Endodermal cell (in vitro differentiated cells): ENCODE results near the gene TFCP2L1. TPM values are rescaled to one million over a fixed set of nuclear protein-coding genes. Genes with fewer than 3 reads are reported as not detected.

Experiments
- DNase-seq: peaks from one replicate; pipeline ENCODE4 v3.0.0-alpha.2; 2017
- H3K27ac ChIP-seq: 2 replicates; pipeline ENCODE4 v1.5.1; 2013; ENCODE audit warnings: mild to moderate bottlenecking, low read depth, low read length, moderate library complexity
- H3K27me3 ChIP-seq: 2 replicates; pipeline ENCODE4 v1.6.1; 2013; ENCODE audit warnings: mild to moderate bottlenecking, low read length, moderate library complexity; ENCODE audit not compliant: insufficient read depth, control insufficient read depth, poor library complexity, severe bottlenecking
- H3K36me3 ChIP-seq: 2 replicates; pipeline ENCODE4 v1.7.0; 2013; ENCODE audit warnings: mild to moderate bottlenecking, low read length, moderate library complexity; ENCODE audit not compliant: control insufficient read depth, insufficient read depth
- H3K4me1 ChIP-seq: one replicate; pipeline ENCODE4 v1.7.0; 2013; ENCODE audit warnings: low read length; ENCODE audit not compliant: control insufficient read depth, insufficient read depth
- H3K4me3 ChIP-seq: 2 replicates; pipeline ENCODE4 v1.5.1; 2013; ENCODE audit warnings: mild to moderate bottlenecking, low read length, moderate library complexity
- H3K9ac ChIP-seq: 2 replicates; pipeline ENCODE4 v1.6.1; 2013; ENCODE audit warnings: mild to moderate bottlenecking, low read length, moderate library complexity; ENCODE audit not compliant: poor library complexity, severe bottlenecking; ENCODE audit errors: extremely low read depth
- H3K9me3 ChIP-seq: 2 replicates; pipeline ENCODE4 v1.6.1; 2013; ENCODE audit warnings: mild to moderate bottlenecking, low read length, moderate library complexity; ENCODE audit not compliant: control insufficient read depth
- H3K27ac Mint-ChIP-seq: 2 replicates; pipeline ENCODE4 v1.8.0; 2020; ENCODE audit warnings: mixed read lengths
- H3K27me3 Mint-ChIP-seq: 2 replicates; pipeline ENCODE4 v1.8.0; 2021; ENCODE audit warnings: mild to moderate bottlenecking, mixed read lengths; ENCODE audit not compliant: insufficient read depth
- H3K36me3 Mint-ChIP-seq: 2 replicates; pipeline ENCODE4 v1.8.0; 2020; ENCODE audit warnings: low read depth, mixed read lengths
- H3K4me1 Mint-ChIP-seq: 2 replicates; pipeline ENCODE4 v1.8.0; 2020; ENCODE audit warnings: mixed read lengths
- H3K4me3 Mint-ChIP-seq: 2 replicates; pipeline ENCODE4 v1.8.0; 2020; ENCODE audit warnings: mild to moderate bottlenecking, moderate library complexity, mixed read lengths
- H3K9me3 Mint-ChIP-seq: 2 replicates; pipeline ENCODE4 v1.8.0; 2020; ENCODE audit warnings: mild to moderate bottlenecking, mixed read lengths
- CTCF ChIP-seq: fragments of 200-600 bp; sonication (generic); conservative IDR thresholded peaks from 2 replicates; pipeline ENCODE4 v1.5.0; 2021; ENCODE audit warnings: antibody characterized with exemption, mild to moderate bottlenecking
- WGBS, 2 experiments: methylation state at CpG; one replicate each; pipeline versions ENCODE4 v1.1.5 to v1.1.7; 2013; ENCODE audit warnings: missing lambda C conversion rate in 2 of 2, mixed read lengths in 1 of 2; ENCODE audit not compliant: insufficient coverage in 1 of 2, insufficient read length in 1 of 2; 5-methylcytosine and 5-hydroxymethylcytosine counted together
- total RNA-seq, 2 donors: library from RNA; stranded (reverse); fragmentation: NEBNext Ultra II Directional in 1 of 2; extraction: Animal tissue kit (Norgen Biotek cat#: 25700) in 1 of 2; gene quantifications; 2 replicates in 1 of 2; 3 replicates in 1 of 2; pipeline ENCODE4 v1.2.1, GENCODE V29; 2021

The TFCP2L1 gene
- total RNA-seq, 2 donors from 2014 or later: 3.3 to 4.3 TPM

GRCh38 chr2:121247534-121247933 lies 37.5 kb downstream of the TFCP2L1 start:
- Histone ChIP-seq H3K9me3 (no peaks in the 10 kb centered on the region), H3K36me3 (no peaks in the 10 kb centered on the region), H3K27me3 (no peaks in the 10 kb centered on the region), H3K9ac (no peak overlapping the region), H3K27ac (no peak overlapping the region), H3K4me1 (no peaks in the 10 kb centered on the region), H3K4me3 (no peak overlapping the region)
- H3K9me3 Mint-ChIP-seq: no peaks in the 10 kb centered on the region
- no peaks in the 10 kb centered on the region for H3K36me3 Mint-ChIP-seq
- H3K27ac Mint-ChIP-seq: no peak overlapping the region
- WGBS, 2 experiments: 89 to 100% methylated on average over 2 to 4 of the region's 4 CpGs
- H3K4me3 Mint-ChIP-seq: no peak overlapping the region
- TF ChIP-seq CTCF: no peak
- DNase-seq: no peak
- H3K4me1 Mint-ChIP-seq: peaks cover 3% of the 10 kb centered on the region
- H3K27me3 Mint-ChIP-seq: peaks cover 2% of the 10 kb centered on the region

GRCh38 chr2:121246704-121247255 lies 38.2 kb downstream of the TFCP2L1 start:
- Histone ChIP-seq H3K27me3 (no peaks in the 10 kb centered on the region), H3K4me3 (no peak overlapping the region), H3K27ac (no peak overlapping the region), H3K9ac (no peak overlapping the region), H3K9me3 (no peaks in the 10 kb centered on the region), H3K36me3 (no peaks in the 10 kb centered on the region), H3K4me1 (no peaks in the 10 kb centered on the region)
- no peak for TF ChIP-seq CTCF
- Mint-ChIP-seq H3K4me3 (no peak overlapping the region), H3K36me3 (no peaks in the 10 kb centered on the region), H3K27me3 (peaks cover 3% of the 10 kb centered on the region), H3K9me3 (no peaks in the 10 kb centered on the region), H3K4me1 (peaks cover 3% of the 10 kb centered on the region), H3K27ac (no peak overlapping the region)
- 91 to 93% methylated on average over 12 to 15 of the region's 15 CpGs for WGBS, 2 experiments
- no peak for DNase-seq

GRCh38 chr2:121245913-121246312 lies 39.1 kb downstream of the TFCP2L1 start:
- Histone ChIP-seq H3K4me3 (no peak overlapping the region), H3K27me3 (no peaks in the 10 kb centered on the region), H3K9ac (no peak overlapping the region), H3K4me1 (no peaks in the 10 kb centered on the region), H3K9me3 (no peaks in the 10 kb centered on the region), H3K27ac (no peak overlapping the region), H3K36me3 (no peaks in the 10 kb centered on the region)
- no peak for DNase-seq
- H3K27ac Mint-ChIP-seq: no peak overlapping the region
- WGBS, 2 experiments: 93 to 100% methylated on average over 2 to 4 of the region's 4 CpGs
- H3K4me1 Mint-ChIP-seq: peaks cover 3% of the 10 kb centered on the region
- TF ChIP-seq CTCF: no peak
- no peaks in the 10 kb centered on the region for H3K36me3 Mint-ChIP-seq
- H3K27me3 Mint-ChIP-seq: peaks cover 3% of the 10 kb centered on the region
- no peak overlapping the region for H3K4me3 Mint-ChIP-seq
- no peaks in the 10 kb centered on the region for H3K9me3 Mint-ChIP-seq
